ENCODE data around the gene PIPOX.

The PIPOX gene

DNA sequence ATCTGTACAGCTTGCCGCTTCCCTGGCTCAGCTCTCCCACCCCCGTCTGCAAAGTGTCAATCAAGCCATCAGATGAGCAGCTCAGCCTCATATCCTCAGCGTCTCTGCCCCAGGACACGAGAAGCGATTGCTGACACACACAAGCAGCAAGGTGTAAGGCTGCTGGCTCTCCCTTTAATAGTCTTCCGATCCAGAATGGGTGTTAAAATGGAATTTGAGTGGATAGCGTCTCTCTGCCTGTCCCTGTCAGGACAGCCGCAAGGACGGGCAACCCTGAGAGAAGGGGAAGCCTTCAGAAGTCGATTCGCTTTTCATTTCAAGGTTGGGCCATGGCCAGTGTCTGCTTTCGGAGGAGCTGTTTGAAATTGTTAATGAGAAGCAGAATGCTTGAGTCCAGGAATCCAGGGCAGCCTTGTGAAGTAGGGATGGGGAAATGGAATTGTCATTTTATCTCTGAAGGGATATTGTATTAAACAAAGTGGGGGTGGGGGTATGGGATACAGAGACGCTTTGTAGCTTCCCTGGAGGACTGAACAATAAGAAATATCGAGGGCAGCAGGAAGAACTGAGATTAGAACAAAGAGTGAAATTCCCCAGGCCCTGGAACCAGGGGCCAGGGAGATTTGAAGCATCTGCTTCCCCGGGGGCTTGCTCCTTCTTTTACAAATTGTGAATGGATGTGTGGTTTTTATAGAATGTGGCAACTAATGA is 4.7 kb upstream of the PIPOX start:
- no peak for DNase-seq (ENCODE audit: low read depth)
- H3K4me3 ChIP-seq (ENCODE audit: low read depth, low read length) = no peak overlapping the region
- TF ChIP-seq, protein P1, sequence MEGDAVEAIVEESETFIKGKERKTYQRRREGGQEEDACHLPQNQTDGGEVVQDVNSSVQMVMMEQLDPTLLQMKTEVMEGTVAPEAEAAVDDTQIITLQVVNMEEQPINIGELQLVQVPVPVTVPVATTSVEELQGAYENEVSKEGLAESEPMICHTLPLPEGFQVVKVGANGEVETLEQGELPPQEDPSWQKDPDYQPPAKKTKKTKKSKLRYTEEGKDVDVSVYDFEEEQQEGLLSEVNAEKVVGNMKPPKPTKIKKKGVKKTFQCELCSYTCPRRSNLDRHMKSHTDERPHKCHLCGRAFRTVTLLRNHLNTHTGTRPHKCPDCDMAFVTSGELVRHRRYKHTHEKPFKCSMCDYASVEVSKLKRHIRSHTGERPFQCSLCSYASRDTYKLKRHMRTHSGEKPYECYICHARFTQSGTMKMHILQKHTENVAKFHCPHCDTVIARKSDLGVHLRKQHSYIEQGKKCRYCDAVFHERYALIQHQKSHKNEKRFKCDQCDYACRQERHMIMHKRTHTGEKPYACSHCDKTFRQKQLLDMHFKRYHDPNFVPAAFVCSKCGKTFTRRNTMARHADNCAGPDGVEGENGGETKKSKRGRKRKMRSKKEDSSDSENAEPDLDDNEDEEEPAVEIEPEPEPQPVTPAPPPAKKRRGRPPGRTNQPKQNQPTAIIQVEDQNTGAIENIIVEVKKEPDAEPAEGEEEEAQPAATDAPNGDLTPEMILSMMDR (IDR thresholded peaks at IDR 0.05; ENCODE audit: control insufficient read depth, extremely low read depth, insufficient read depth) = no peak

DNA sequence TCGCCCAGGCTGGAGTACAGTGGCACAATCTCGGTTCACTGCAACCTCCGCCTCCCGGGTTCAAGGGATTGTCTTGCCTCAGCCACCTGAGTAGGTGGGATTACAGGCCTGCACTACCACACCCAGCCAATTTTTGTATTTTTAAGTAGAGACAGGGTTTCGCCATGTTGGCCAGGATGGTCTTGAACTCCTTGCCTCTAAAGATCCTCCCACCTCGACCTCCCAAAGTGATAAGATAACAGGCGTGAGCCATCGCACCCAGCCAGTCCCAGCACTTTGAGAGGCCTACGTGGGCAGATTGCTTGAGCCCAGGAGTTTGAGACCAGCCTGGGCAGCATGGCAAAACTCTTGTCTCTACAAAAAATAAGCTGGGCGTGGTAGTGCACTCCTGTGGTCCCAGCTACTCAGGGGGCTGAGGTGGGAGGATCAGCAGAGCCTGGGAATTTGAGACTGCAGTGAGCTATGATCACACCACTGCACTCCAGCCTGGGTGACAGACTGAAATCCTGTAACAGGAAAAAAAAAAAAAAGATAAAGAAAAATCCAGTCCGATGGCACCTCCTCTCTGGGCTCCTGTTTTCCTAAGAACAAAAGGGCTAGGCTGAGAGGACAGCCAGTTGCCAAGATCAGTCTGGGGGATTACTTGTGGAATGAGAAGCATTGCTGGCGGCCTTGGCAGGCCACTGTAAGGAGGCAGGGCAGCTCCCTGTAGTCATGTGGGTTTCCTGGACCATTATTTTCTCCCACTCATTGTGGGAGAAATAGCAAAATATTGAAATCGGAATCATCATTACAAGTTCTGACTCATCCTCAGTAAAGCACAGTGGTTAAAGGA is 3.0 kb upstream of the PIPOX start:
- H3K4me3 ChIP-seq (ENCODE audit: low read depth, low read length) = no peak overlapping the region
- TF ChIP-seq, protein P1 (IDR thresholded peaks at IDR 0.05; ENCODE audit: control insufficient read depth, extremely low read depth, insufficient read depth) = no peak
- DNase-seq (ENCODE audit: low read depth) = no peak

DNA sequence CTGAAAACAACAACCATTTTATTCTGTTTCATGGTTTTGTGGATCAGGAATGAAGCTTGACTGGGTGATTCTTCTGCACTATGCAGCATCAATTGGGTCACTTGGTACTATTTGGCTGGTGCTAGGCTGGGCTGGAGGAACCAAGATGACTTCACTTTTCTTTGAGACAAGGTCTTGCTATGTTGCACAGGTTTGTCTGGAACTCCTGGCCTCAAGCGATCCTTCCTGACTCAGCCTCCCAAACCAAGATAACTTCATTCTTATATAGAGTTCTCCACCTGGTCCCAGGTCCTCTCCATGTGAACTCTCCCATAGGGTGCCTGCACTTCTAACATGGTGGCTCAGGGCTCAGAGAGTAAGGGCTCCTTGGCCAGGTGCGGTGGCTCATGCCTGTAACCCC is 1.9 kb upstream of the PIPOX start:
- TF ChIP-seq, protein P1 (IDR thresholded peaks at IDR 0.05; ENCODE audit: control insufficient read depth, extremely low read depth, insufficient read depth) = no peak
- H3K4me3 ChIP-seq (ENCODE audit: low read depth, low read length) = no peak overlapping the region
- no peak for DNase-seq (ENCODE audit: low read depth)

DNA sequence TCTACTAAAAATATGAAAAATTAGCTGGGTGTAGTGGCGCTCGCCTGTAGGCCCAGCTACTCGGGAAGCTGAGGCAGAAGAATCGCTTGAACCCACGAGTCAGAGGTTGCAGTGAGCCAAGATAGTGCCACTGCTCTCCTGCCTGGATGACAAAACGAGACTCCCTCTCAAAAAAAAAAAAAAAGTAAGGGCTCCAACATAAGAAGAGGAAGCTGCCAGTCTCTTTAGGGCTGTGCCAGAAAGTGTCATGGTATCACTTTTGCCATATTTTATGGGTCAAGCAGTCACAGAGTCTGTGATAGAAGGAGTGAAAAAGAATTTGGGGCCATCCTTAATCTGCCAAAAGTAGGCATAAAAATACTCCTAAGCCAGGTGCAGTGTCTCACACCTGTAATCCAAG is 1.4 kb upstream of the PIPOX start:
- no peak for DNase-seq (ENCODE audit: low read depth)
- TF ChIP-seq, protein P1 (IDR thresholded peaks at IDR 0.05; ENCODE audit: control insufficient read depth, extremely low read depth, insufficient read depth) = no peak
- no peak overlapping the region for H3K4me3 ChIP-seq (ENCODE audit: low read depth, low read length)

DNA sequence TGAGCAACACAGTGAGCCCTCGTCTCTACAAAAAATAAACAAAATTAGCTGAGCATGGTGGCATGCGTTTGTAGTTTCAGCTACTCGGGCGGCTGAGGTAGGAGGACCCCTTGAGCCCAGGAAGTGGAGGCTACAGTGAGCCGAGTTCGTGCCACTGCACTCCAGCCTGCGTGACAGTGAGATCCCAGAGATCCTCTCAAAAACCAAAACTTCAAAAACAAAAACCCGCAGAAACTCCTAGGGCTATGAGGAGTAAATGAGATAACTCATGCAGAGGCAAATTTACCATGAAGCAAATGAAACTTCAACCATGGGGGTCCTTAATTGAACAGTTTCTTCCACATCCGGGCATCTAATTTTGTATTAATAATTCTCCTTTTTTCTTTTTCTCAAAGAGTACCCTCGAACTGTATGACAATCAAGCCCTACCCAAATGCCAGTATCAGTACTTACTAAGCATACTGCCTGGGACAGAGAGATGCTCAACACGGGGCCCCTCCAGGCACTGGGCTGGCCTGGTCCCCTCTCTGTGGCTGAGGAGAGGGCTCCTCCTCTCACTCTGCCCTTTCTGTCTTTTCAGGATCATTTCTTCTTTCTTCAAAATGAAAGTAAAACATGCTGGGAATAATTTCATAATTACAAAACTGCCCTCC is 789 bp upstream of the PIPOX start:
- TF ChIP-seq, protein P1 (IDR thresholded peaks at IDR 0.05; ENCODE audit: control insufficient read depth, extremely low read depth, insufficient read depth) = no peak
- DNase-seq (ENCODE audit: low read depth) = no peak
- no peak overlapping the region for H3K4me3 ChIP-seq (ENCODE audit: low read depth, low read length)

DNA sequence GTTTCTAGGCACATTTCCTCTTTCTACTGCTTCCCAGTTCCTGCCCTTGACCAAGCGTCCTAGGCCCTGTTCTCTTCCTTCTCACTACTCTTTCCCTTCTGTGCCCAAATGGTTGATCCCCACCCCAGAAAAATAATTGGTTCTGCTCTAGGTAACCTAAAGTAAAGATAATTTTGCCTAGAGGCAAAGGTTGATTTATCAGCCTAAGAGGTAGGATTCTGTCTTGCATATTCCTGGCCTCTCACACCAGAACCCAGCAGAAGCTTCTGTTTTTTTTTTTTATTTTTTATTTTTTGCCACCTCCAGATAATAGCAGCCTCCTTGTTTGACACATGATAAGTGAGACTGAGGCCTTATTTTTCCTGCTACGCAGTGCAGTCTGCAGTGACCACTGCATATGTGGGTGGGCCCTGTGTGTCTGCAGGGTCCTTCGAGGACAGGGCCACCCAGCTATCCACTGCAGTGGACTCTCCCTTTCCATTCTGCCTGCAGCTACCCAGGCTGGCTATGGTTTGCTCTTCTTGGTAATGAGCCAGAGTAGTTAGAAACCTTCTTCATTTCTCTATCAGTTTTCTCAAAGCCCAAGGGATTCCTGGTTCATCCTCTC is 701 bp downstream of the PIPOX start:
- TF ChIP-seq, protein P1 (IDR thresholded peaks at IDR 0.05; ENCODE audit: control insufficient read depth, extremely low read depth, insufficient read depth) = no peak
- H3K4me3 ChIP-seq (ENCODE audit: low read depth, low read length) = no peak overlapping the region
- DNase-seq (ENCODE audit: low read depth) = no peak

Measured in LNCaP clone FGC (cell line).